ENCODE results near the gene ANKS1B.

The ANKS1B gene

GRCh38 chr12:99343960-99344359 is 640.8 kb downstream of the ANKS1B start (continued):
- TF ChIP-seq TCF4 (CRISPR knock-in tag; IDR thresholded peaks at IDR 0.05; ENCODE audit: borderline replicate concordance) (no peak), ZFP3 (CRISPR knock-in tag; IDR thresholded peaks at IDR 0.05) (no peak)
- TF ChIP-seq, protein P1, sequence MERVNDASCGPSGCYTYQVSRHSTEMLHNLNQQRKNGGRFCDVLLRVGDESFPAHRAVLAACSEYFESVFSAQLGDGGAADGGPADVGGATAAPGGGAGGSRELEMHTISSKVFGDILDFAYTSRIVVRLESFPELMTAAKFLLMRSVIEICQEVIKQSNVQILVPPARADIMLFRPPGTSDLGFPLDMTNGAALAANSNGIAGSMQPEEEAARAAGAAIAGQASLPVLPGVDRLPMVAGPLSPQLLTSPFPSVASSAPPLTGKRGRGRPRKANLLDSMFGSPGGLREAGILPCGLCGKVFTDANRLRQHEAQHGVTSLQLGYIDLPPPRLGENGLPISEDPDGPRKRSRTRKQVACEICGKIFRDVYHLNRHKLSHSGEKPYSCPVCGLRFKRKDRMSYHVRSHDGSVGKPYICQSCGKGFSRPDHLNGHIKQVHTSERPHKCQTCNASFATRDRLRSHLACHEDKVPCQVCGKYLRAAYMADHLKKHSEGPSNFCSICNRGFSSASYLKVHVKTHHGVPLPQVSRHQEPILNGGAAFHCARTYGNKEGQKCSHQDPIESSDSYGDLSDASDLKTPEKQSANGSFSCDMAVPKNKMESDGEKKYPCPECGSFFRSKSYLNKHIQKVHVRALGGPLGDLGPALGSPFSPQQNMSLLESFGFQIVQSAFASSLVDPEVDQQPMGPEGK (CRISPR knock-in tag; IDR thresholded peaks at IDR 0.05; ENCODE audit: borderline replicate concordance): no peak

- ATAC-seq: no peak
- TF ChIP-seq TCF4 (CRISPR knock-in tag; IDR thresholded peaks at IDR 0.05; ENCODE audit: borderline replicate concordance): no peak
- no peak for TF ChIP-seq CSDC2 (CRISPR knock-in tag; IDR thresholded peaks at IDR 0.05)
- no peak for TF ChIP-seq ZNF70 (CRISPR knock-in tag; IDR thresholded peaks at IDR 0.05)
- TF ChIP-seq ESRRG (CRISPR knock-in tag; IDR thresholded peaks at IDR 0.05): no peak
- no peak for TF ChIP-seq CSRNP3 (CRISPR knock-in tag; IDR thresholded peaks at IDR 0.05)
- TF ChIP-seq ZC3H10 (CRISPR knock-in tag; IDR thresholded peaks at IDR 0.05): no peak
- TF ChIP-seq TSHZ2 (CRISPR knock-in tag; IDR thresholded peaks at IDR 0.05): no peak
- no peak for TF ChIP-seq ZFP30 (CRISPR knock-in tag; IDR thresholded peaks at IDR 0.05)
- TF ChIP-seq, protein P1 (CRISPR knock-in tag; IDR thresholded peaks at IDR 0.05; ENCODE audit: borderline replicate concordance): no peak
- no peak for TF ChIP-seq OSR1 (CRISPR knock-in tag; IDR thresholded peaks at IDR 0.05)
- TF ChIP-seq PPARA (CRISPR knock-in tag; IDR thresholded peaks at IDR 0.05; ENCODE audit: borderline replicate concordance): no peak
- TF ChIP-seq SNAI2 (CRISPR knock-in tag; IDR thresholded peaks at IDR 0.05): no peak
- TF ChIP-seq ZNF8 (CRISPR knock-in tag; IDR thresholded peaks at IDR 0.05): no peak
- TF ChIP-seq TOX (CRISPR knock-in tag; IDR thresholded peaks at IDR 0.05; ENCODE audit: borderline replicate concordance): no peak
- no peak for TF ChIP-seq RARB (CRISPR knock-in tag; IDR thresholded peaks at IDR 0.05)
- no peak for TF ChIP-seq ZNF565 (CRISPR knock-in tag; conservative IDR thresholded peaks at IDR 0.05; ENCODE audit: low read depth)
- no peak for TF ChIP-seq ZFP3 (CRISPR knock-in tag; IDR thresholded peaks at IDR 0.05)
- TF ChIP-seq CREB5 (CRISPR knock-in tag; IDR thresholded peaks at IDR 0.05; ENCODE audit: low read depth): no peak
Observed at GRCh38 chr12:99339663-99340062, 645.1 kb downstream of the ANKS1B start.

DNA sequence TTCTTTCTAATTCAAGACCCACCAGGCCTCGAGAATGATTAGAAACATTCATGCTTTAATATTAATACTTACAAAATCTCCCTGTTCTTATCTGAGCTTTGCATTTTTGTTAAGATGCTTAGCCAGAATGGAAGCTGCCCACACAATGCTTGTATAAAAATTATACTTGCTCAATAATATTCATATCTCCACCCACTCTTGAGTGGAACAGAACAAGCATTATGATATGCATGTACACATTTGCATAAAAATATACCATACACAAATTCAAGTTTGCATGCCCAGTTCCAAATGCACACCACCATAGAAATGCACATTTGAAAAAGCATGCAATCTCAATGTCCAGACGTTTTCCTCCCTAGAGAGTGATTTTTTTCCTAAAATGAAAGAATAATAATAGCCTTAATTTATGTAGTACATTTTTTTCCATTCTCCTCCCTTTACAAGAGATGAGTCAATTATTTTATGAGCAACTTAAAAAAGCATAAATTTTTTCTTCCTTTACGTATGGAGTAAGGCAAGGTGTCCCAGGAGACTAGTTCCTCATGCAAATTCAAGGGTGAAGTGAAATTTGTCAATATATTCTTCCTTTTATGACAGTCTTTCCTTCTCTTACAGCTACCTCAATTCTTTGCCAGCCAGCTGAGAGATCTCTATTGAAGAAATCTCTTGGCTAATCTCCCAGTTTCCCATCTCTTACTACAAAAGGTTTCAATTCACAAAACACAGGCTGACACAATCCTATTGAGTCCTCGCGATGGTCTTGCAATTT is 650.3 kb downstream of the ANKS1B start:
- ATAC-seq: no peak
- TF ChIP-seq OSR1 (CRISPR knock-in tag; IDR thresholded peaks at IDR 0.05) (no peak), ZNF70 (CRISPR knock-in tag; IDR thresholded peaks at IDR 0.05) (no peak), ARNTL (CRISPR knock-in tag; IDR thresholded peaks at IDR 0.05; ENCODE audit: borderline replicate concordance, low read depth) (no peak), CSDC2 (CRISPR knock-in tag; IDR thresholded peaks at IDR 0.05) (no peak), ZFP3 (CRISPR knock-in tag; IDR thresholded peaks at IDR 0.05) (no peak), ZNF565 (CRISPR knock-in tag; conservative IDR thresholded peaks at IDR 0.05; ENCODE audit: low read depth) (no peak), CREB5 (CRISPR knock-in tag; IDR thresholded peaks at IDR 0.05; ENCODE audit: low read depth) (no peak), PPARA (CRISPR knock-in tag; IDR thresholded peaks at IDR 0.05; ENCODE audit: borderline replicate concordance) (no peak), ESRRG (CRISPR knock-in tag; IDR thresholded peaks at IDR 0.05) (no peak), ISL1 (CRISPR knock-in tag; IDR thresholded peaks at IDR 0.05) (no peak), TCF4 (CRISPR knock-in tag; IDR thresholded peaks at IDR 0.05; ENCODE audit: borderline replicate concordance) (no peak), GLIS3 (CRISPR knock-in tag; IDR thresholded peaks at IDR 0.05) (no peak), BACH2 (CRISPR knock-in tag; IDR thresholded peaks at IDR 0.05; ENCODE audit: borderline replicate concordance) (no peak), ZFP30 (CRISPR knock-in tag; IDR thresholded peaks at IDR 0.05) (no peak), TOX (CRISPR knock-in tag; IDR thresholded peaks at IDR 0.05; ENCODE audit: borderline replicate concordance) (no peak), ZC3H10 (CRISPR knock-in tag; IDR thresholded peaks at IDR 0.05) (no peak), SNAI2 (CRISPR knock-in tag; IDR thresholded peaks at IDR 0.05) (no peak)
- TF ChIP-seq, protein P2, sequence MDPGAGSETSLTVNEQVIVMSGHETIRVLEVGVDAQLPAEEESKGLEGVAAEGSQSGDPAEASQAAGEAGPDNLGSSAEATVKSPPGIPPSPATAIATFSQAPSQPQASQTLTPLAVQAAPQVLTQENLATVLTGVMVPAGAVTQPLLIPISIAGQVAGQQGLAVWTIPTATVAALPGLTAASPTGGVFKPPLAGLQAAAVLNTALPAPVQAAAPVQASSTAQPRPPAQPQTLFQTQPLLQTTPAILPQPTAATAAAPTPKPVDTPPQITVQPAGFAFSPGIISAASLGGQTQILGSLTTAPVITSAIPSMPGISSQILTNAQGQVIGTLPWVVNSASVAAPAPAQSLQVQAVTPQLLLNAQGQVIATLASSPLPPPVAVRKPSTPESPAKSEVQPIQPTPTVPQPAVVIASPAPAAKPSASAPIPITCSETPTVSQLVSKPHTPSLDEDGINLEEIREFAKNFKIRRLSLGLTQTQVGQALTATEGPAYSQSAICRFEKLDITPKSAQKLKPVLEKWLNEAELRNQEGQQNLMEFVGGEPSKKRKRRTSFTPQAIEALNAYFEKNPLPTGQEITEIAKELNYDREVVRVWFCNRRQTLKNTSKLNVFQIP (CRISPR knock-in tag; IDR thresholded peaks at IDR 0.05; ENCODE audit: borderline replicate concordance, low read depth): no peak
